OCI-M1 (cell line): Measurements from ENCODE around the gene SLC30A9.

ENCODE experiments used
- DNase-seq: peaks from one replicate; lab custom pipeline; 2025; lab: John Stamatoyannopoulos, UW

The SLC30A9 gene

GRCh38 chr4:41999321-41999720 lies 9.0 kb downstream of the SLC30A9 start:
- no peak for DNase-seq

- no peak for DNase-seq
Measured at GRCh38 chr4:42008011-42008786, 17.9 kb downstream of the SLC30A9 start.

- peak; percentile 20 for DNase-seq
Measured at GRCh38 chr4:42015438-42015837, 25.1 kb downstream of the SLC30A9 start.

- DNase-seq, result peak; percentile 62
Measured at GRCh38 chr4:42018451-42018850, 28.1 kb downstream of the SLC30A9 start.

- no peak for DNase-seq
Measured at GRCh38 chr4:42048394-42048793, 58.1 kb downstream of the SLC30A9 start.

- DNase-seq, result no peak
Measured at GRCh38 chr4:42050516-42051249, 60.4 kb downstream of the SLC30A9 start.

GRCh38 chr4:42066402-42066801 lies 76.1 kb downstream of the SLC30A9 start:
- no peak for DNase-seq

GRCh38 chr4:42067264-42067663 lies 76.9 kb downstream of the SLC30A9 start:
- DNase-seq, result no peak

GRCh38 chr4:42070463-42070862 lies 80.1 kb downstream of the SLC30A9 start:
- no peak for DNase-seq

- no peak for DNase-seq
Measured at GRCh38 chr4:42074294-42074693, 84.0 kb downstream of the SLC30A9 start.

GRCh38 chr4:42078184-42078801 lies 88.0 kb downstream of the SLC30A9 start:
- no peak for DNase-seq

- DNase-seq, result no peak
Measured at GRCh38 chr4:42080306-42080705, 90.0 kb downstream of the SLC30A9 start.

GRCh38 chr4:42083816-42084215 lies 93.5 kb downstream of the SLC30A9 start:
- DNase-seq, result no peak

- DNase-seq, result no peak
Measured at GRCh38 chr4:42088386-42088785, 98.1 kb downstream of the SLC30A9 start.

GRCh38 chr4:42101446-42101975 lies 111.2 kb downstream of the SLC30A9 start:
- DNase-seq, result no peak

- DNase-seq, result peak; percentile 9
Measured at GRCh38 chr4:42104521-42104920, 114.2 kb downstream of the SLC30A9 start.

GRCh38 chr4:42112846-42113245 lies 122.5 kb downstream of the SLC30A9 start:
- DNase-seq, result no peak

GRCh38 chr4:42119886-42120285 lies 129.6 kb downstream of the SLC30A9 start:
- DNase-seq, result no peak

- DNase-seq, result no peak
Measured at GRCh38 chr4:42122237-42122636, 131.9 kb downstream of the SLC30A9 start.

- no peak for DNase-seq
Measured at GRCh38 chr4:42123071-42123644, 132.8 kb downstream of the SLC30A9 start.

GRCh38 chr4:42132099-42132498 lies 141.8 kb downstream of the SLC30A9 start:
- no peak for DNase-seq

- DNase-seq, result no peak
Measured at GRCh38 chr4:42133006-42133405, 142.7 kb downstream of the SLC30A9 start.
